Choroid plexus epithelial cell (primary cell): ENCODE results near the gene FSTL4.
A peak's percentile ranks its signal among the peaks of the same experiment; 100 is the strongest.

ENCODE experiments used
- DNase-seq: peaks from one replicate; pipeline ENCODE4 v3.0.0-alpha.2; 2010; ENCODE audit warnings: low read depth
- H3K4me3 ChIP-seq: 2 replicates; pipeline ENCODE4 v1.5.1; 2011; ENCODE audit warnings: low read depth, mild to moderate bottlenecking, control low read depth, low read length, moderate library complexity
- TF ChIP-seq, protein P1 (sequence below): conservative IDR thresholded peaks from 2 replicates; pipeline ENCODE4 v1.5.1; 2011; ENCODE audit warnings: low read depth, mild to moderate bottlenecking, control low read depth, inconsistent platforms, low read length, moderate library complexity

The FSTL4 gene

DNA sequence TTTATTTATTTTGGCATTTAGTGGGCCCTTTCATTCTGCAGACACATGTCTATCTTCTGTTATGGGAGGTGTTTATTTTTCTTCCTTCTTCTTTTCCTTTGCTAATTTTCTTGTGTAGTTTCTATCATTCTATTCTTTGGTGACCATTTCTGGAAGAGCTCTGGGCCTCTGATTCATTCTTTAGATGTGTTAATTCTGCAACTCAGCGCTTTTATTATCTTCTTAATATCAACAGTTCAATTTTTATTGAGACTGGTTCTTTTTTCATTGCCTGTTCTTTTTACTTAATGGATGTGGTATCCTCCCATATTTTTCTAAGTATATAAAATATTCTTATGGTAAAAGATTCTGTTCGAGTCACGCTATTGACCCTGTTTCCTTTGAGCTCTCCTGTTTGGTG is 448.5 kb downstream of the FSTL4 start:
- DNase-seq, result no peak
- H3K4me3 ChIP-seq, result no peak overlapping the region
- TF ChIP-seq, protein P1, sequence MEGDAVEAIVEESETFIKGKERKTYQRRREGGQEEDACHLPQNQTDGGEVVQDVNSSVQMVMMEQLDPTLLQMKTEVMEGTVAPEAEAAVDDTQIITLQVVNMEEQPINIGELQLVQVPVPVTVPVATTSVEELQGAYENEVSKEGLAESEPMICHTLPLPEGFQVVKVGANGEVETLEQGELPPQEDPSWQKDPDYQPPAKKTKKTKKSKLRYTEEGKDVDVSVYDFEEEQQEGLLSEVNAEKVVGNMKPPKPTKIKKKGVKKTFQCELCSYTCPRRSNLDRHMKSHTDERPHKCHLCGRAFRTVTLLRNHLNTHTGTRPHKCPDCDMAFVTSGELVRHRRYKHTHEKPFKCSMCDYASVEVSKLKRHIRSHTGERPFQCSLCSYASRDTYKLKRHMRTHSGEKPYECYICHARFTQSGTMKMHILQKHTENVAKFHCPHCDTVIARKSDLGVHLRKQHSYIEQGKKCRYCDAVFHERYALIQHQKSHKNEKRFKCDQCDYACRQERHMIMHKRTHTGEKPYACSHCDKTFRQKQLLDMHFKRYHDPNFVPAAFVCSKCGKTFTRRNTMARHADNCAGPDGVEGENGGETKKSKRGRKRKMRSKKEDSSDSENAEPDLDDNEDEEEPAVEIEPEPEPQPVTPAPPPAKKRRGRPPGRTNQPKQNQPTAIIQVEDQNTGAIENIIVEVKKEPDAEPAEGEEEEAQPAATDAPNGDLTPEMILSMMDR, result no peak

DNA sequence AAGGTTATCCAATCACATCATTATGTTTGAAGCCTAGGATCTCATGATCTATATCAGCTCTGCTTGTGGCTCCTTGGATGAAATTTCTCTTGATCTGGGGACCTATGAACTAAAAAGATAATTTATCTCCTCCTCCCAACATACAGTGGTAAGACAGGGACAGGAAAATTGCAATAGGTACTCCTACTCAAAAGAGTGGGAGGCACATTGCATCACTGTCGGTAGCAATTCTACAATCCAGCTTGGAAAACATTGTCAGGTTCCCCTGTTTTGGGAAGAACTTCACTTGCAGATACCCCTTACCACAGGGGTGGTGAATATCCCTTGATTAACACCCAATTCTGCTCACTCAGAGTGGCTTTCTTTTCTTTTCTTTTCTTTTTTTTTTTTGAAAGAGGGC is 452.8 kb downstream of the FSTL4 start:
- TF ChIP-seq, protein P1, result no peak
- no peak overlapping the region for H3K4me3 ChIP-seq
- DNase-seq, result no peak

DNA sequence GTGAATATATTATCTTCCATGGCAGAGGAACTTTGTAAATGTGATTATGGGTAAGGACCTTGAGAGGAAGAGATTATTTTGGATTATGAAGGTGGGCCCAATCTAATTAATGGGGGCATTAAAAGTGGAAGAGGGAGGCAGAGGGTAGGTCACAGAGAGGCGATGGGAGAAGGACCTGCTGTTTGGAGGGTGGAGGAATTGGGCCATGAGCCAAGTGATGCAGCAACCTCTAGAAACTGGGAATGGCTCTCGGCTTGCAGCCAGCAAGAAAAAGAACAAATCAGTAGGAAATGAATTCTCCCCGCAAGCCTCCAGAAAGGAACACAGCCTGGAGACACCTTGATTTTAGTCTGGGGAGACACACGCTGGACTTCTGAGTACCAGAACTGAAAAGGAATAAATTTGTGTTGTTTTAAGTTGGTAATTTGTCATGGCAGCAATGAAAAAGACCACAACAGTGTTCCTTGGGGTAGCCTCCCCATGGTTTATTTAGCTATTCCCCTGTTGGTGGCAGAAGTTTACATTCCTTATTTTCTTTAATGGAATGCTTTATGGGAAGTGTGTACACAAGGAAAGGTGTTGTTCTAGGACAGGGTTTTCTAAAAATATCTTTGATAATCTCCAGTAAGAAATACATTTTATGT is 456.9 kb downstream of the FSTL4 start:
- DNase-seq, result peak; percentile 12
- TF ChIP-seq, protein P1, result no peak

DNA sequence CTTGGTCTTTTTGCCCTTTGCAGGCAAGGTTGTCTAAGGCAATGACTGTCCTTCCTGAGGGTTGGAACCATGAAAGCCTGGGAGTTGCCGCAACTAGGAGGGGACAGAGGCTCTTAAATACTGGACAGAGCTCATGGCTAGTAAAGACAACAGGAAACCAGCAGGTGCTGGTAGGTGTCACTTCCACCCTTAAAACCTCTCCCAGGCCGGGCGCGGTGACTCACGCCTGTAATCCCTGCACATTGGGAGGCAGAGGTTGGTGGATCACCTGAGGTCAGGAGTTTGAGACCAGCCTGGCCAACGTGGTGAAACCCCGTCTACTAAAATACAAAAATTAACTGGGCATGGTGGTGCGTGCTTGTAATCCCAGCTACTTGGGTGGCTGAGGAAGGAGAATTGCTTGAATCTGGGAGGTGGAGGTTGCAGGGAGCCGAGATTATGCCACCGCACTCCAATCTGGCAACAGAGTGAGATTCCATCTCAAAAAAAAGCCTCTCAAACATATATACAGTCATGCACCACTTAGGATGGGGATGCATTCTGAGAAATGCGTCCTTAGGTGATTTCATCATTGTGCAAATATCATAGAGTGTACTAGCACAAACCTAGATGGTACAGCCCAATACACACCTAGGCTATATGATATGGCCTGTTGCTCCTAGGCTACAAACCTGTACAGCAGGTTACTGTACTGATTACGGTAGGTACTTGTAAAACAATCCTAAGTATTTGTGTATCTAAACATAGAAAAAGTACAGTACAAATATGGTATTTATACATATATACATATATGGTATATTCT is 457.9 kb downstream of the FSTL4 start:
- H3K4me3 ChIP-seq, result no peak overlapping the region

More for the DNA sequence above, 456.9 kb downstream of the FSTL4 start:
- no peak overlapping the region for H3K4me3 ChIP-seq

DNA sequence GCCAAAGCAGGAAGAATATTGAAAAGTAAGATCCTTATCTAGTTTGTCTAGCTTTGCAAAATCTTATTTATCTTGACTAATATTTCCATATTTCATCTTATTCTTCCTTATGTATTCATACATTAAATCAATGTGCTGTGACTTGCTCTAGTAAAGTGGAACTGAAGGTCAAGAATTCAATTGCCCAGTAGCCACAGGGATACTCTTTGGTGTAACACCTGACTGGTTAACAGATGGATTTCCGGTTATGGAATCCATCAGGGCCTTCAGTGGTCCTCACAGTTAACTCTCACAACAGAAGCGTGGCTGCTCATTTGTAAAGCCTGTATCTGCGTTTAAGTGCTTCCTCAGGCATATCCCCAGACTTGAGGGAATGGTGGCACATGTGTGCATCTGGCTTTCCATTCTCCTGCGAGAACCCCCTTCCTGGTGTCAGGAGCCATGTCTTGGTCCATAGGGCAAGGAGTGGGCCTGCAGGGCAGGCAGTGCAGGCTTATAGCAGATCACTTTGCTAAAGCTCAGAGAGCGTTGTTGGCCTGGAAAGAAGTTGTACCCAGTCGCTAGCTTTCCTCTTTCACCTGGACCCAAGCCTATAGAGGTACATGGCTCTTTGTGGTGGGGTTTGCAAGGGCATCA is 461.3 kb downstream of the FSTL4 start:
- TF ChIP-seq, protein P1, result no peak
- H3K4me3 ChIP-seq, result no peak overlapping the region
- no peak for DNase-seq

More for the DNA sequence above, 457.9 kb downstream of the FSTL4 start:
- no peak for DNase-seq
- TF ChIP-seq, protein P1, result no peak

DNA sequence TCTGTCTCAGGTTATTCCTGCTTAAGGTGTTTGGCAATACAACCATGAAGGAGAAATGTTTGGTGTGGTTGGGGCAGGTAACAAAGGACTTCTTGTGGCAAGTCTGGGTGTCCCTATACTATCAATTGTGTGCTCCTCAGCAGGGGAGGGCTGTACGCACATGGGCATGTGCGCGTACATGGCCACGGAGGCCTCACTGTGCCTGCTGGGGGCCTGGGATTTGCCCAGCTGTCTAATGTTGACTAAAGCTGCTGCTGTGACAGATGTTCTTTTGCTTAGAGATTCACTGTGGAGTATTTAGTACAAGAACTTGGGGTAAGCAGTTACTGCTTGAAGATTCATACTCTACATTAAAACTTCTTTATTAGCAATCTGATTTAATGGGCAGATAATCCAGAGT is 463.0 kb downstream of the FSTL4 start:
- no peak overlapping the region for H3K4me3 ChIP-seq
- DNase-seq, result no peak
- TF ChIP-seq, protein P1, result no peak
